GM13977 (cell line): ENCODE measurements around the gene ZNF518B.
"Not testable (repeated sequence)": the region's sequence is repeated elsewhere in the genome, so short reads cannot be mapped to it uniquely, and the experiment has no call there.

Experiments used
- DNase-seq: peaks from one replicate; pipeline ENCODE4 v3.0.0; 2012; ENCODE audit warnings: low spot score
- CTCF ChIP-seq: IDR thresholded peaks from 2 replicates; pipeline ENCODE4 v1.5.1; 2012; ENCODE audit warnings: mild to moderate bottlenecking, control low read depth; ENCODE audit not compliant: insufficient read depth; ENCODE audit errors: extremely low read depth, missing control alignments
- in situ Hi-C: fragments of 300-500 bp; cut with MboI; formaldehyde crosslinking; loops from one replicate; pipeline ENCODE4 v1.12.0; 2022; ENCODE audit warnings: low sequenced_read_pairs, low pct_unique_long_range_greater_than_20kb, mixed read lengths, inconsistent platforms; ENCODE audit not compliant: unreplicated experiment

The ZNF518B gene

GRCh38 chr4:10448991-10449390, 8.2 kb downstream of the ZNF518B start:
- no peak for DNase-seq
- in situ Hi-C loops: no loop called here

GRCh38 chr4:10442976-10443375, 14.2 kb downstream of the ZNF518B start:
- in situ Hi-C loops: no loop called here
- DNase-seq: no peak

More at GRCh38 chr4:10448991-10449390, 8.2 kb downstream of the ZNF518B start:
- TF ChIP-seq CTCF: no peak

GRCh38 chr4:10441512-10441911, 15.7 kb downstream of the ZNF518B start:
- TF ChIP-seq CTCF: no peak
- in situ Hi-C loops: no loop called here
- DNase-seq: no peak

More at GRCh38 chr4:10442976-10443375, 14.2 kb downstream of the ZNF518B start:
- no peak for TF ChIP-seq CTCF

- DNase-seq: no peak
- no peak for TF ChIP-seq CTCF
- in situ Hi-C loops: no loop called here
These were observed 18.3 kb downstream of the ZNF518B start for GRCh38 chr4:10438924-10439323.

GRCh38 chr4:10437735-10438134, 19.5 kb downstream of the ZNF518B start:
- no peak for DNase-seq
- no peak for TF ChIP-seq CTCF
- in situ Hi-C loops: no loop called here

- in situ Hi-C loops, DNase-seq: not testable (repeated sequence)
These were observed 29.5 kb downstream of the ZNF518B start for GRCh38 chr4:10427680-10428079.

- DNase-seq: no peak
- in situ Hi-C loops: loop anchor here (25.0 kb wide), 2 partner anchors 259 to 659 kb away; no protein-coding TSS in a partner anchor
- TF ChIP-seq CTCF: no peak
These were observed 35.7 kb downstream of the ZNF518B start for GRCh38 chr4:10421344-10422055.
